NOMO-1 (cell line): ENCODE results near the gene VASN.
A peak's percentile ranks its signal among the peaks of the same experiment; 100 is the strongest.
"Not testable (repeated sequence)": the region's sequence is repeated elsewhere in the genome, so short reads cannot be mapped to it uniquely, and the experiment has no call there.

Experiments used
- DNase-seq, 2 experiments: peaks; one replicate each; lab custom pipeline; 2025; ENCODE audit not compliant: unreplicated experiment in 2 of 2; lab: John Stamatoyannopoulos, UW

VASN gene

DNA sequence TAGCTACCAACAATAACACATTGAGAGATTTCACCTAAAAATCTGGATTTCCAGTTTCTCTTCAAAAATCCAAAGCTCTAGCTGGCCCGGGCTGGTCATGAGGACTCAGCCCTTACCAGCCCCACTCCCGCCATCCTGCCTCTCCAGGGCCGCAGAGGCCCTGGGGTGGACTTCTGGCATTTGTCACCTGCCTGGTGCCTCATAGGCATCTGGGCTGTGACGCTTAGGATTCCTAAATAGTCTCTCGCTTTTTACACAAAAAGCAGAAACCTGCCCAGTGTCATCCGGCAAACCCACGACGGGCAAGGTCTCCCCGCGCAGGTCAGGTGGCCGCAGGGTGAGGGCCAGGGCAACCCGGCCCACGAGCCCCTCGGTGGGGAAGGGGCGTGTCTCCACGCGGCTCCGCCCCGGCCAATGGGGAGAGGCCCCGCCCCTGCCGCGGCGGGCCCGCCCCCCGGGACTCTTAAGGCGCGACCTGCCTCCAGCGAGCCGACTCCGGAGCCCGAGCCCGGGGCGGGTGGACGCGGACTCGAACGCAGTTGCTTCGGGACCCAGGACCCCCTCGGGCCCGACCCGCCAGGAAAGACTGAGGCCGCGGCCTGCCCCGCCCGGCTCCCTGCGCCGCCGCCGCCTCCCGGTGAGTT lies at the start of gene VASN:
Gene VASN (plus strand): TSS at position 492 of the 644 bp plus-strand sequence. CDS start 9,030 bp downstream, outside the sequence.
- DNase-seq: no peak

DNA sequence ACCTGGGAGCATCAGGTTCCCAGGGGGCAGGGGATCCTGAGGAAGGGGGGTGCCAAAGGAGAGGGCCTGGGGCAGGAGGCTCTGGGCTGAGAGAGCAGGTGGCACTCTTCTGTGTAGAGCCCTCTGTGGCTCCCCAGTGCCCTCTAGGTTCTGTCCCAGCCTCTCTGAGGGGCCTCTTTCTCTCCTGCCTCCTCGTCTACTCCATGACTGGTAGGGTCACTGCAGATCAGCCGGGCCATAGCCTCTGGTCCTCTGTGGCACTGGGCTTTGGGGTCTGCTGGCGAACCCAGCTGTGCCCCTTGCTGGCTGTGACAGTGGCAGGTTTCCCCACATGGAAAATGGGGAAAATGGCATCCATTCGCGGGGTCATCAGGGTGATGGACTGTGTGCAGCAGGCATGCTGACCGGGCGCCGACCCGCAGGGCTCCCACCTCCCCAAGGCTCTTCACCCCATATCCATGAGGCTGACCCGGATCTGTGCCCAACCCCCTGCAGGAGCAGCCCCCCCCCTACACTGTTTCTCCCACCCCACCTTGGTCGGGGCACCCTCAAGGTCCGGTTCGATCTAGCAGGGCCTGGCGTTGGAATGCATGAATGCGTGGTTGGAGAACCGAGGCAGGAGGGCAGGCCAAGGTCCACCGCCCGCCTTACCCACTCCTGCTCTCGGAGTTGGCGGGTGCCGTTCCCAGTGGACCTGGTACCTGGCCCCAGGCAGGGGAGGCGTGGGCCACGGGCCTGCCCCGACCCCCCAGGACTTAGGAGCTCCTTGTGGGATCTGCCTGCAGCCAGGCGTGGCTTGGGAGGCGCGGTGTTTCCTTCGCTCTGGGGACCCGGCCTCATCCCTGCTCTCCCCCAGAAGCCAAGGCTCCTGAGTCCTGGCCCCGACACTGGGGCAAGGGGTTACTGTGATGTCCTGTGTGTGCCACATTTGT lies 49.3 kb upstream of the VASN start:
- no peak for DNase-seq

DNA sequence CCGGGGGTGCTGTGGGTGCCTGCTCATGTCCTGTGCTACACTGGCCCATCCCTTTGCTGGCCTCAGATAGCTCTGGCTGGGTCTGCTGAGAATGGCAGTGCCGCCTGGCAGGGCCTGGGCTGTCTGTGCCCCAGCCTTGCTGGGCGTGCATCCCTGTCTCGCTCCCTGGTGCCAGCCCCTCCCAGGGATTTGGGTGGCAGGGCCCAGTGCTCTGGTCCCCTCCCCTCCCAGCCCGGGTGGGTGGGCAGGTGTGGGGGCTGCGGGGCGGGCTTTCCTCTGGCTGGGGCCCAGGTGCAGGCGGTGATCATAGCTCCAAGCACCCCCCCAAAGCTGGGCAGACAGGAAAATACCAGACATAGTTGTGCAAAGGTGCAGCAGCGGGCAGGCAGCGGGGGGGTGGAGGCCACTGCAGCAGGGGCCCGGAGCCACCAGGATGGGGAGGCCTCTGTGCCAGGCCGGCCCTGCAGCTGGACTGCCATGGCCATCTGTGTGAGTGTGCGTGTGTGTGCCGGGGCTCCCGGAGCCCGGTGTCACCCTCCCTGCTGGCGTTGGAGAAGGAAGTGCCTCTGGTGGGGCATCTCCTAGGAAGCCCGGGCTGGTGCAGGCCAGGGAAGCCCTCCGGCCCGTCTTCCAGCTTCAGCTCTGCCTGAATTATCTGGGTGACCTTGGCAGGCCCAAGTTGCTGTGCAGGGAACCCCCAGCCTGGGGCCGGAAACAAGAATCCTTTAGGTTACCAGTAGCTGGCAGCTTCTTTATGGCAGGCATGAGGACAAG lies 48.4 kb upstream of the VASN start:
- DNase-seq: no peak

DNA sequence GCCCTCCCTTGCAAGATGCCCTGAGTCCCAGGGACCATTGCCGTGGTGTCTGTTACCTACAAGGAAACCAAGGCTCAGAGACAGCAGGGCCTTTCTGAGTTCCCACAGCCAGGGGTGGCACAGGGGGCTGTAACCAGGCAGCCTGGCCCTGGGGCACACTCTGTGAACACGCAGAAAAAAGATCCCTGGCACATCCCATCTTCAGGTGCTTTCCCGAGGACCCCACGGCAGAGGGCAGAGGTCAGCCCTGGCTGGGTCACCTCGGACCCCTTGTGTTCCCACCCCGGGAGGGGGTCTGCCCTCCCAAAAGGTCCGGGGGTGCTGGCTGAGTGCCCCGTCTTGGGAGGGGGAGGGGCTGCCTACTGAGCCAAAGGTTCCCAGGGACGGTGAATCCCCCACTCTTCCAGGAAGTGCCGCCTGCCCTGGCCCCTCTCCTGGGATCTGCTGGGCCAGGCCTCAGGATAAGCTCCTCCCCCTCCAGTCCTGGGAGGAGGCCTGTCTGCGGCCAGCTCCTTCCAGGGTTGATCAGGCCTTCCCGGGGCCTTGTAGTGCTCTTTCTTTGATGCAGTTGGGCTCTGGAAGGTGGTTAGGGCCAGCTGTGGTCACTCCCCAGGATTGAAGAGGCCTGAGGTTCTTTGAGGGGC lies 47.7 kb upstream of the VASN start:
- no peak for DNase-seq

DNA sequence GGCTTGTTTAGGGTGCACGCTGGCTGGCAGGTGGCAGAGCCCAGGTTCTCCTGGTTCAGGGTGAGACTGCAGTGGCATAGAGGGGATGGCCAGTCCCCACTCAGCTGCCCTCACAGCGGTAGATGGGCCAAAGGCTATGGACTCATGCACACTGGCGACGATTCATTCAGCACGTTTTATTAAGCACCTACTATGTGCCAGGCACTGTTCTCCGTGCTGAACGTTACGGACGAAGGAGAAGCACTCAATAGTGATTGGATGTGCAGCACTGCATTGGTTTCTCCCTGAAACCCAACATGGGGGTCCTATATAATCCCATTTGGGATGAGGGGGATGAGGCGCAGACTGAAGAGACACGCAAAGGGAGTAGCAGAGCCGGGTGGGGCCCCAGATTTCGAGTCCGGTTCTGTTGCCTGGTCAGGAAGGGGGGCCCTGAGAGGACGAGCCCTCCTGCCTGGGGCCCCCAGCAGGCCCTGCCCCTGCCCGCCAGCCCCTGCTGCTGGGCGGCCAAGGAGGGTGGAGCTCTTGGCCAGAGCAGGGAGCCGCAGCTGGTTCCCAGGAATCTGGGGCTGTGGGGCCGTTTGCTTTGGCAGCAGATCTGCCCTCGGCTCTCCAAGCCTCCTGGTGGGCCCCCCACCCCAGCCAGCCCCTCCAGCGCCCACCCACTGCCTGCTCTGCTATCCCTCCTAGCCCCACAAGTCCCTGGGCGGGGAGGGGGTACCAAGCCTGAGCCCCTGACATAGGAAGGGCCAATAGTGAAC lies 47.0 kb upstream of the VASN start:
- no peak for DNase-seq

DNA sequence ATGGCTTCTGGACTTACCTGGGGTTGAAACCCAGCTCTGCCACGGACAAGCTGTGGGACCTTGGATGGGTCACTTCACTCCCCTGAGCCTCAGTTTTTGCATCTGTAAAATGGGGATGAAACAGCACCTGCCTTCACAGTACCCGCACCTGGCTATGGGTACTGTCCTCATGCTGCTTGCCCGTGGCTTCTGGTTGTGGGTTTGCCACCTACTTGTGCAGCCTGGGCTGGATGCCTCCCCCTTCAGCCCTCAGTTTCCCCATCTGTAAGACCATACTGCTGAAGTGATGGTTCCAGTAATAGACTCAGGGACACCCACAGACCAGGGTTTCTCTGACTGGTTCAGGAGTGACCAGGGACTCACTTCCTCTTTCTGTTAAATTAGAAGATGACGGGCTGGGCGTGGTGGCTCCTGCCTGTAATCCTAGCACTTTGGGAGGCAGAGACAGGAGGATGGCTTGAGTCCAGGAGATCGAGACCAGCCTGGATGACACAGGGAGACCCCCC lies 46.3 kb upstream of the VASN start:
- DNase-seq: peak; percentile 29 to 67

DNA sequence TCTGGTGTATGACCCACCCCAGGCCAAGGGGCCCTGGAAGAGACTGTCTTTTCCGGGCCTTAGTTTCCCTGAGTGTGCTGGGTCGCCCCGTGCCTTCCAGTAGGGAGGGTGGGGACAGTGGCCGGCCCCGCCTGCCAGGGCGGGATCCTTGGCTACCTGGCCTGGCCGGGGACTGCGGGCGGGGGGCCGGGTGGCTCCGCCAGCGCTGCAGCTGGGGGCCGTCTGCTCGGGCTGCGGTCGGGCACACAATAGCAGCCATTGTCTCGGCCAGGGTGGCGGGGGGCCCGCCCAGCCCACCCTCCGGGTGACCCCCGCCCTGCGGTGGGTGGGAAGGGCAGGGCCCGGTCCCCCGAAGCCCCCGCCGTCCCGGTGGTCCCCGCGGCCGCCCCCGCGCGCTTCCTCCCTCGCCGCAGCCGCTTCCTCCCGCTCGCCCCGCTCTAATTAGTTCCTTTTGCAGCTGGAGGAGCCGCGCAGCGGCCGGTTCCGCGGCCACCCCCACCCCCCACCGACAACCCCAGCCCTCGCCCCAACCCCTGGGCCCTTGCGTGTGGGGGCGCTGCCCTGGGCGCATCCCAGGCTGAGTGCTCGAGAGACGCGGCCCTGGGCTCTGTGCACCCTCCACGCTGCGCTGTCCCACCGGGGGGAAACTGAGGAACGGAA lies 44.1 kb upstream of the VASN start:
- peak; percentile 14 to 26 for DNase-seq

DNA sequence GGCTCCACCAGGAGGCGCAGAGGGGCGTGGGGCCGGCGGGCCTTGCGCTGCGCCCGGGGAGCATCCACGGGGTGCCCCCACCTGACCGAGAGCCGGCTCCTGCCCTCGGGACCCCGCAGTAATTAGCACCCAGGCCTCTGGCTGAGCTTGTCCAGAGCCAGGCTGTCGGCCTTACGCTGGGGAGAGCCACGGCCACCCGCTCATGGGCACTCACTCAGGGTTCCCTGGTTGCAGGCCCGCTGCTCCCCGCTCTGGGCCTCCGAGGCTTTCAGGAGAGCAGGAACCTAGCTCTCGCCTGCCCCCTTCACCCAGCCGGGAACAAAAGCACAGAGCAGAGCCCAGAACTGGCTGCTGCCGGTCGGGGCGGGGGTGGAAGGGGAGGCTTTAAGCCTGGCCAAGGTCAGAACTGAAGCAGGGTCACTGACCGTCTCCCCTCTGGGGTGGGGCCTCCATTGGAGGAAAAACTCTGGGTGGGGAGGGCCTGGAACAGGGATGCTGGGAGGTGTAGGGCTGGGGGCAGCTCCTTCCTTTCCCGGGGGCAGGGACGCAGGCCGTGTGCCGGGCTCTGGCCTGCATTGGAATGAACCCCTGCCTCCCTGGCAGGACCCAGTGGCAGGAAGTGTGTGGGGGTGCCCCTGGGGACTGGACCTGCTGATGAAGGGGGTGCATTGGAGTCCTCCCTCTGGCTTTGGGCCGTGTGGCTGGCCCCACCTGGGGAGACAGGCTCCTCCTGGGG lies 43.4 kb upstream of the VASN start:
- DNase-seq: peak; percentile 68 to 81

DNA sequence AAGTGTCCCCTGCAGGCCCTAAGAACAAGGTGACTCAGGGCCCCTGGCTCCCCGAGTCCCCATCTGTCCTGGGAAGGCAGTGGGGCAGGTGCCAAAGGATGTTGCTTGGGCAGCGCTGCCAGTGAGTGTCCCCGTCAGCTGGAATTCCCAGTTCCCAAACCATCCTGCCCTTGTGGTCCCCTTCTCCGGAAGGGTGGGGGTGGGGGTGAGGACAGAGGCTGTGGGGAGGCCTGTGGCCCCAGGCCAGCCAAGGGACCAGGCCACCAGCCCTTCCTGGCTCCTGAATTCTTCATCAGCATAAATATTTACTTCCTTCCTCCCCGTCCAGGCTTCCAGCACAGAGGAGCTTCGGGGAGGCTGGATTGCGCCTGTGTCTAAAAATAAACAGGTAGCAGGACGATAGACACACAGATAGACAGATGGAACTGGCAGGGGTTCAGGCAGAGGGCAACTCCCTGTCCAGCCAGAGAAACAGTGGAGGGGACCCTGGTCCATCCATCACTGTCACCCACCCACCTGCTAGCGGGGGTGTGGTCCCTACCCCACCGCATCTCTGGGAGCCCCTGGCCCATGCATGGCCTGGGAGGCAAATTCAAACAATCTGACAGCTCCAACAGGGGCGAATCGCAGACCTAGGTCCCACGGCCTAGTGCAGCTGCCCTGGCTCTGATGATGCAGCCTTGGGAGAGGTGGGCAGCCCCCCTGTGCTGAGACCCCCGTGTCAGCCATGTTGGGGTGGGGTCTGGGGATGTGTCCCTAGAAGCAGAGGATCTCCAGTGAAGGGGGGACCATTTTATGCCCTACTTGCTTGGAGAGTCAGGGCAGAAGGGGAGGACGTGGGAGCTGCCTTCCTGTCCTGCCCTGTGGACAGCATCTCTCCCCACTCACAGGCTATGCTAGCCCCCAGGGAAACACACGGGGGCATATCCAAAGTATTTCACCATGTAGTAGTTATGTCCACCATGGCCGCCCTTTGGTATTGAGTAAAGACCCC lies 42.6 kb upstream of the VASN start:
- DNase-seq: no peak

DNA sequence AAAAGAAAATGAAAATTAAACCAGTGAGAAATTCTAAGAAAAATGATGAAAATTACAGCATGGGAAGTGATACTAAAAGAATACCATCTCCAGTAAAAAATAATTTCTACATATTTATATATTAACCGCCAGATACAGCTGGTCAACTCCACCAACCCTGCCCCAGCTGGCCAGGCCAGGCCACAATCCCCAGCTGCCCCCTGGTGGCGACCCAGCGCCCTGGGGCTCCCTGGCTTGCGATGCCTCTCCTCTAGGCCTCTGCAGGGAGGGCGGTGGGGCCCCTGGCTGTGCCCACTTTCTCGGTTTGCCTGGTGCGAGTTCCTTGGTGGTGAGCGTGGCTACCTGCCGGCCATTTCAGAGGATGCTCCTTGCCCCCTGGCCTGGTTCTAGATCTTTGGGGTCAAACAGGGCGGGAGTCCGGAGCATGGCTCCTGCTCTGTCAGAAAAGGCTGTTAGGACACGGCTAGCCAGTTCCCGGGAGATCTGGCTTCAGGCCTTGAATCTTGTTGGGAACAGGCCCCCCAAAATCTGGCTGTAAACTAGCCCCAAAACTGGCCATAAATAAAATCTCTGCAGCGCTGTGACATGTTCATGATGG lies 41.3 kb upstream of the VASN start:
- DNase-seq: peak; percentile 54 to 57

DNA sequence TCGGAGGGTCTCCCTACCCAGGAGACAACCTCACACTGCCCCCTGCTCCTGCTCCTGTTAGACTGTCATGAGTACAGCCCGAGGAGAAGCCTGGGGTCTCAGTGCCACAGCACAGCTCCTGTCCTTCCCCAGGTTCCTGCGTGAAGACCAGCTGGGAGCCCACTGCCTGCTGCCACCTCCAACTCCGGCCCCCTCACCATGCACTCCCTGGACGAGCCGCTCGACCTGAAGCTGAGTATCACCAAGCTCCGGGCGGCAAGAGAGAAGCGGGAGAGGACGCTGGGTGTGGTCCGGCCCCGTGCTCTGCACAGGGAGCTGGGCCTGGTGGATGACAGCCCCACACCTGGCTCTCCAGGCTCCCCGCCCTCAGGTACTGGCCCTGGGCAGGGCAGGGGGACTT lies 39.6 kb upstream of the VASN start:
- DNase-seq: no peak

DNA sequence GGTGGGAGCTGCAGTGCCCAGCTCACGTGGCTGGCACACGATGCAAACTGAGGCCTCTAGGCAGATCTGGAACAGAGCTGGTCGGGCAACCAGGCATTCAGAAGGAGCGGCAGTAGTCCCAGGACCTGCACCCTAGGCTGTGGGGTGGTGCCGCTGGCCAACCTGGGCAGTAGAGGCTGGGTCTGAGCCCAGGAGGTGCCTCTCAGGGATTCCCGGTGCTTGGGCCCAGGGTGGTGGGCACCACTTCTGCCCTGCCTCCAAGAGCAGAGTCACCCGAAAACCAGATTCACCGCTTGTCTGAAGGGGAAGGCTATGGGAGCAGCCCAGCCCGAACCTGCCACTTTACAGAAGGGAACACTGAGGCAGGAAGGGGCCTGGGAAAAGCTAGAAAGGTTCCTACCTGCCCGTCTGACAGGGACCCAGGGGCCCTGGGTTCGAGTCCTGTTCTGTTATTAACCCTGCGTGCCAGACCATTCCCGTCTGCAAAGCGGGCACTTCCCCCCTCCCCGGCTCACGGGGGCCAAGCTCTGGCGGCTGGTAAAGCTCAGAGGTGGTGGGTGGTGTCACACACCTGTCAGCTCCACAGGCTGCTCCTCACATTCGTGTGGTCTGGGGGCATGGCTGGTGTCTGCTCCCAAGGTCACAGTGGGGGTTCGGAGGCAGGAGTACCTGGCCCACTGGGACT lies 38.9 kb upstream of the VASN start:
- no peak for DNase-seq

DNA sequence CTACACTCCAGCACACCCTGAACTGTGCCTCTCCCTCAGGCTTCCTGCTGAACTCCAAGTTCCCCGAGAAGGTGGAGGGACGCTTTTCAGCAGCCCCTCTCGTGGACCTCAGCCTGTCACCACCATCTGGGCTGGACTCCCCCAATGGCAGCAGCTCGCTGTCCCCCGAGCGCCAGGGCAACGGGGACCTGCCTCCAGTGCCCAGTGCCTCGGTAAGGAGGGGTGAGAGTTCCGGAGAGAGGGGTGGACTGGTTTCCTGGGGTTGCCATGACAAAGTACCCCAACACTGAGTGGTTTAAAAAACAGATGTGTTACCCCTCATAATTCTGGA lies 38.4 kb upstream of the VASN start:
- no peak for DNase-seq

DNA sequence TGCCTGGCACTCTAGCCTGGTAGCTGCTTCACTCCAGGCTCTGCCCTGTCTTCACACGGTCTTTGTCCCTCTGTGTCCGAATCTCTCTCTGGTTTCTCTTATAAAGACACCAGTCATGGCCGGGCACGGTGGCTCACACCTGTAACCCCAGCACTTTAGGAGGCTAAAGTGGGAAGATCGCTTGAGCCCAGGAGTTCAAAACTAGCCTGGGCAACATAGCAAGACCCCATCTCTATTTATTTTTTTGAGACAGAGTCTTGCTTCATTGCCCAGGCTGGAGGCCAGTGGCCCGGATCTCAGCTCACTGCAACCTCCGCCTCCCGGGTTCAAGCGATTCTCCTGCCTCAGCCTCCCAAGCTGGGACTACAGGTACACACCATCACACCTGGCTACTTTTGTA lies 37.9 kb upstream of the VASN start:
- not testable (repeated sequence) for DNase-seq

DNA sequence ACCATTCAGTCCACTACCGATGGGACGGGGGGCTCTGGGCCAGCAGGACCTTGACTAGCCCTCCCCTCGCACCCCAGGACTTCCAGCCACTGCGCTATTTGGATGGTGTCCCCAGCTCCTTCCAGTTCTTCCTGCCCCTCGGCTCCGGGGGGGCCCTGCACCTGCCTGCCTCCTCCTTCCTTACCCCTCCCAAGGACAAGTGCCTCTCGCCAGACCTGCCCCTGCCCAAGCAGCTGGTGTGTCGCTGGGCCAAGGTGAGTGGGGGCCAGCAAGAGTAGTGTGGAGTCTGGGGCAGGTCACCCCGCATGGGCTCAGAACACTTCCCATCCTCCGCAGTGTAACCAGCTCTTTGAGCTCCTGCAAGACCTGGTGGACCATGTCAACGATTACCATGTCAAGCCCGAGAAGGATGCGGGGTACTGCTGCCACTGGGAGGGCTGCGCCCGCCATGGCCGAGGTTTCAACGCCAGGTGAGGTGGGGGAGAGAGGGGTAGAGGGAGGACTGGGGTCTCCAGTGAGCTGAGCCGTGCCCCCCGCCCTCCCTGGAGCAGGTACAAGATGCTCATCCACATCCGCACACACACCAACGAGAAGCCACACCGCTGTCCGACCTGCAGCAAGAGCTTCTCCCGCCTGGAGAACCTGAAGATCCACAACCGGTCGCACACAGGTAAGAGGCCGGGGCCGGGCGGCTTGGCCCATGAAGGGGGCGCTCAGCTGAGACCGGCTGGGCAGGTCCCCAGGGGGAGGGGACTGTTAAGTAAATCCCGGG lies 36.7 kb upstream of the VASN start:
- no peak for DNase-seq
